ENCODE results near the gene TMTC1. TPM values are rescaled to one million over a fixed set of nuclear protein-coding genes. Genes with fewer than 3 reads are reported as not detected.

Gene TMTC1
- total and polyA plus RNA-seq, 2 of the 8 experiments (the other 6 are each of a cell fraction or from before 2014, with no cell fraction given), result 15.4 to 20.8 TPM

DNA sequence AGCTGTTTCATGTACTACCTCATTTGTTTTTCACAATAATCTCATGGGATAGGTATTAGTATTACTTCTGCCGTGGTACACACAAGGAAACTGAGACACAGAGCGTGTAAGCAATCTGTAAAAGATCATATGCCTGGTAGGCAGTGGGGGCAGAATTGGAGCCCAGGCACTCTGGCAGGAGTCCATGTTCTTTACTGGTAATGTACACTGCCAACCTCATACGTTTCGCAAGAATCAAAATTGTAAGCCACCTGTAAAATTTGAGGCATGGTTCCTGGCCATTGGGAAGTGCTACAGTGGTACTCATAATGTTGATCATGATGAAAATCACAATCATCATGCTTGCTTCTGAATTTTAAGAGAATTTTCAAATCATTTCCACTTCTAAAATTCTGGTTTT is 40.7 kb downstream of the TMTC1 start:
- TF ChIP-seq CTBP2 (IDR thresholded peaks at IDR 0.05; ENCODE audit: borderline replicate concordance, insufficient read depth, insufficient read length, low read length), result no peak
- Histone ChIP-seq H4K20me1 (replicated peaks in 1 of 2; ENCODE audit: control insufficient read depth in 1 of 2, insufficient read depth in 2 of 2, low read length in 2 of 2) (no peaks in the 10 kb centered on the region), H2BK12ac (ENCODE audit: low read depth, low read length) (no peak overlapping the region), H3K79me2 (ENCODE audit: control insufficient read depth in 1 of 2, insufficient read depth in 2 of 2, low read length in 2 of 2) (no peaks in the 10 kb centered on the region), H3K9ac (replicated peaks in 1 of 4; ENCODE audit: extremely low read depth in 1 of 4, low read depth in 3 of 4, low read length in 3 of 4) (no peak overlapping the region), H3K27ac (ENCODE audit: low read depth, low read length) (no peak overlapping the region), H2AFZ (ENCODE audit: low read length) (no peak overlapping the region), H2BK20ac (ENCODE audit: low read length) (no peak overlapping the region), H3K4me2 (ENCODE audit: insufficient read depth in 1 of 2, low read depth in 2 of 2, low read length in 2 of 2) (no peak overlapping the region), H3K79me1 (ENCODE audit: low read depth, low read length) (no peaks in the 10 kb centered on the region), H3K56ac (replicated peaks; ENCODE audit: insufficient read length, low read depth, low read length) (no peak overlapping the region), H3K23me2 (ENCODE audit: low read depth, low read length) (no peaks in the 10 kb centered on the region), H2BK15ac (ENCODE audit: low read length) (no peak overlapping the region), H2BK120ac (replicated peaks; ENCODE audit: low read depth, low read length) (no peak overlapping the region), H2AK5ac (ENCODE audit: low read depth, low read length) (no peak overlapping the region), H3K9me3 (ENCODE audit: insufficient read depth in 2 of 2, low read depth in 1 of 2, low read length in 1 of 2) (no peaks in the 10 kb centered on the region), H4K91ac (replicated peaks; ENCODE audit: insufficient read length, low read length) (no peak overlapping the region), H3K36me3 (ENCODE audit: control insufficient read depth in 2 of 4, insufficient read depth in 4 of 4, low read length in 3 of 4) (peaks cover 0 to 4% (median 0%) of the 10 kb centered on the region in 4 experiments; a peak in 2 of 8 replicates), H3K4me1 (replicated peaks in 1 of 4; ENCODE audit: control insufficient read depth in 3 of 4, insufficient read depth in 4 of 4, low read length in 3 of 4) (peaks cover 0 to 8% (median 7%) of the 10 kb centered on the region in 4 experiments; a peak in 5 of 7 replicates), H3K27me3 (replicated peaks in 1 of 4; ENCODE audit: control insufficient read depth in 3 of 4, extremely low read depth in 1 of 4, insufficient read depth in 3 of 4, low read length in 3 of 4) (no peaks in the 10 kb centered on the region), H4K5ac (ENCODE audit: insufficient read length, low read depth, low read length) (no peak overlapping the region), H2BK5ac (ENCODE audit: low read depth, low read length) (no peak overlapping the region), H3K4ac (replicated peaks; ENCODE audit: insufficient read length, low read depth, low read length) (no peak overlapping the region), H3K18ac (ENCODE audit: extremely low read depth, low read length) (no peak overlapping the region), H3K14ac (ENCODE audit: insufficient read length) (no peak overlapping the region), H4K8ac (ENCODE audit: extremely low read depth, insufficient read depth, low read length) (no peak overlapping the region), H3K23ac (ENCODE audit: insufficient read length) (no peak overlapping the region), H3K4me3 (ENCODE audit: extremely low read depth in 1 of 4, insufficient read depth in 2 of 4, low read depth in 3 of 4, low read length in 4 of 4) (no peak overlapping the region)
- POLR2A ChIA-PET (ENCODE audit: partially characterized antibody), result interaction anchor here (1.7 kb wide), 1 partner anchor 16 kb away, joined by 3 read pairs; no protein-coding TSS in a partner anchor
- CTCF ChIA-PET (ENCODE audit: partially characterized antibody), result no interaction called here
- FAIRE-seq, result no peak
- WGBS, 2 experiments (ENCODE audit: extremely low coverage in 1 of 2, insufficient coverage in 1 of 2, insufficient read length in 1 of 2, insufficient replicate concordance in 2 of 2, low coverage in 1 of 2, low lambda C conversion rate in 2 of 2, missing lambda C conversion rate in 1 of 2), result 81% methylated on average over 4 of the region's 4 CpGs; no CpG with 5 or more reads in 1 of the 2 experiments
- no peak for DNase-seq (ENCODE audit: low read depth in 1 of 2, low spot score in 2 of 2)
